MM.1S (cell line): ENCODE measurements around the gene DPP9.

Experiments
- EZH2 ChIP-seq: fragments of 300-600 bp; sonication (generic); optimal IDR thresholded peaks from 2 replicates; pipeline ENCODE3; 2017; ENCODE audit warnings: low read depth, mild to moderate bottlenecking, antibody characterized with exemption, low read length, mixed read lengths
- EZH2phosphoT487 ChIP-seq: fragments of 300-600 bp; sonication (generic); IDR thresholded peaks from 2 replicates; pipeline ENCODE4 v1.6.1; 2018; ENCODE audit warnings: antibody characterized with exemption, low read length
- TF ChIP-seq, protein P1 (sequence below): fragments of 300-600 bp; sonication (generic); IDR thresholded peaks from 2 replicates; pipeline ENCODE4 v1.5.1; 2016; ENCODE audit warnings: antibody characterized with exemption, low read length, mixed read lengths

DNA sequence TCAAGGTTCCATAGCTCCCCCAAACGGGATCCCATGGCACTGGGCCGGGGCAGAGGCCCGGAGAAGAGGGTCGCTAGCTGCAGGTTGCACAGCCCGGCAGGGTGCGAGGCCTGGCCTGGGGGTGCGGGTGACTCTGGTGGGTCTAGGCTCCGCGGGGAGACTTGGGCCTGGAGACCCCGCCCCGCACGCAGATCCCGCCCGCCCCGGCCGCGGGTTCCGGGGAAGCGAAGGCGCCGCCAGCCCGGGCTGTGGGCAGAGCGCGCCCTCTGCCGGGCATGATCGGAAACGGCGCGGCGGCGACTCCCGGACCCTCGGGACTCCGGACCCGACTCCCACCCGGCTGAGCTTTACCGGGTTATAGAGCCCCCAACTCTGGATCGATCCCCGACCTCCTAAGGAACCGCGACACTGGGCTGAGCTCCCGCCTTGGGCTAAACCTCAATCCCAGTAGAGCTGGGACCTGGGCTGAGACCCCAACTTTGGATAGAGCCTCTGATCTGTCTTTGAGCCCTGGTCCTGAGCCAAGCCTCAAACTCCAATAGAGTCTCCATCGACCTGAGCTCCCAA is 87.4 kb downstream of the DPP9 start:
- TF ChIP-seq EZH2 (no peak), EZH2phosphoT487 (no peak)
- TF ChIP-seq, protein P1, sequence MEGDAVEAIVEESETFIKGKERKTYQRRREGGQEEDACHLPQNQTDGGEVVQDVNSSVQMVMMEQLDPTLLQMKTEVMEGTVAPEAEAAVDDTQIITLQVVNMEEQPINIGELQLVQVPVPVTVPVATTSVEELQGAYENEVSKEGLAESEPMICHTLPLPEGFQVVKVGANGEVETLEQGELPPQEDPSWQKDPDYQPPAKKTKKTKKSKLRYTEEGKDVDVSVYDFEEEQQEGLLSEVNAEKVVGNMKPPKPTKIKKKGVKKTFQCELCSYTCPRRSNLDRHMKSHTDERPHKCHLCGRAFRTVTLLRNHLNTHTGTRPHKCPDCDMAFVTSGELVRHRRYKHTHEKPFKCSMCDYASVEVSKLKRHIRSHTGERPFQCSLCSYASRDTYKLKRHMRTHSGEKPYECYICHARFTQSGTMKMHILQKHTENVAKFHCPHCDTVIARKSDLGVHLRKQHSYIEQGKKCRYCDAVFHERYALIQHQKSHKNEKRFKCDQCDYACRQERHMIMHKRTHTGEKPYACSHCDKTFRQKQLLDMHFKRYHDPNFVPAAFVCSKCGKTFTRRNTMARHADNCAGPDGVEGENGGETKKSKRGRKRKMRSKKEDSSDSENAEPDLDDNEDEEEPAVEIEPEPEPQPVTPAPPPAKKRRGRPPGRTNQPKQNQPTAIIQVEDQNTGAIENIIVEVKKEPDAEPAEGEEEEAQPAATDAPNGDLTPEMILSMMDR: peak; percentile 95
